ENCODE results near the gene PTPN3.

Gene PTPN3

GRCh38 chr9:109329638-109330258 lies 168.4 kb downstream of the PTPN3 start:
- Histone ChIP-seq H3K36me3 (ENCODE audit: insufficient read depth, low read length) (no peaks in the 10 kb centered on the region), H3K4me3 (ENCODE audit: low read length) (no peak overlapping the region), H3K4me1 (ENCODE audit: insufficient read depth, low read length) (peaks cover 10% of the 10 kb centered on the region), H3K9me3 (ENCODE audit: insufficient read depth, low read depth, low read length) (no peaks in the 10 kb centered on the region), H3K9ac (ENCODE audit: low read depth, low read length) (no peak overlapping the region), H3K27ac (ENCODE audit: low read depth, low read length) (no peak overlapping the region), H3K27me3 (ENCODE audit: insufficient read depth, low read length) (no peaks in the 10 kb centered on the region)
- WGBS = 87% methylated on average over 10 of the region's 11 CpGs

- peaks cover 10% of the 10 kb centered on the region for H3K4me1 ChIP-seq (ENCODE audit: insufficient read depth, low read length)
- WGBS = 67% methylated on average over 10 of the region's 12 CpGs
- no peaks in the 10 kb centered on the region for H3K36me3 ChIP-seq (ENCODE audit: insufficient read depth, low read length)
- no peak overlapping the region for H3K27ac ChIP-seq (ENCODE audit: low read depth, low read length)
- no peak overlapping the region for H3K4me3 ChIP-seq (ENCODE audit: low read length)
- H3K9ac ChIP-seq (ENCODE audit: low read depth, low read length) = no peak overlapping the region
- H3K9me3 ChIP-seq (ENCODE audit: insufficient read depth, low read depth, low read length) = no peaks in the 10 kb centered on the region
- H3K27me3 ChIP-seq (ENCODE audit: insufficient read depth, low read length) = no peaks in the 10 kb centered on the region
Observed at GRCh38 chr9:109328978-109329637, 169.0 kb downstream of the PTPN3 start.

All from HUES64 (cell line).